ENCODE data around the gene SHROOM3. TPM values are rescaled to one million over a fixed set of nuclear protein-coding genes. Genes with fewer than 3 reads are reported as not detected.

SHROOM3 gene
- total RNA-seq, 1 experiment from 2014 or later, result 27.6 TPM

DNA sequence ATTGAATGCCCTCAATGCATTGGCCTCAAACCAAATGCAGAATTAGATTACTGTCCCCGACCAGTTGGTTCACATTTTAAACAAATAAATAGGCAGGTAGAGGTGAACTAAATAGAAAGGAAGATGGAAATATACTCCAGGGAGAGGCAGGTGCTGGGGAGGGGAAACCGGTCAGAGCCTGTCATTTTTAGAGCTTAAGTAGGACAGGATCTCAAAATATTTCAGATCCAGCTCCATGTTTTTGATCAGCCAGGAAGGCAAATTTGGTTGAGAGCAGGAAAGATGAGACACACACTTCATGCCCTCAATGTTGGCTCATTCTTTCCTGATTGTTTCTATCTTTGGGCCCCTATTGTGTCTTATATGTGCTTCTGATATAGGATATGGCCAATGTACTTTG is 206.7 kb downstream of the SHROOM3 start:
- no peak overlapping the region for H3K27ac ChIP-seq (ENCODE audit: insufficient read length, low read depth, low read length)
- Mint-ChIP-seq H3K27me3 (ENCODE audit: low read depth) (no peaks in the 10 kb centered on the region), H3K9me3 (no peaks in the 10 kb centered on the region), H3K27ac (peak overlapping the region in 1 of 3 experiments; percentile 65; a peak in 2 of 7 replicates), H3K4me3 (no peak overlapping the region), H3K36me3 (ENCODE audit: insufficient read depth in 1 of 3, low read depth in 3 of 3) (no peaks in the 10 kb centered on the region), H3K4me1 (peaks cover 24 to 43% of the 10 kb centered on the region in 2 experiments)
- no peak overlapping the region for H3K23ac ChIP-seq (ENCODE audit: insufficient read length, low read depth, low read length)
- H2BK20ac ChIP-seq (ENCODE audit: low read depth, low read length, poor library complexity, severe bottlenecking), result no peak overlapping the region
- H3K9me3 ChIP-seq (ENCODE audit: control insufficient read depth, low read depth, low read length), result no peaks in the 10 kb centered on the region
- peaks cover 2% of the 10 kb centered on the region; the same call in 1 of the 2 replicates for H3K4me1 ChIP-seq (ENCODE audit: insufficient read depth, low read length)
- H3K9ac ChIP-seq (ENCODE audit: extremely low read depth, insufficient read length, low read length), result no peak overlapping the region
- H3K79me1 ChIP-seq (ENCODE audit: insufficient read depth, low read depth, low read length, poor library complexity, severe bottlenecking), result no peaks in the 10 kb centered on the region
- H3K4me2 ChIP-seq (ENCODE audit: insufficient read depth, insufficient read length, low read length), result no peak overlapping the region
- no peak overlapping the region for H2AK5ac ChIP-seq (ENCODE audit: insufficient read length, low read length)
- H2BK15ac ChIP-seq (ENCODE audit: low read depth, low read length), result no peak overlapping the region
- H2BK120ac ChIP-seq (ENCODE audit: low read depth, low read length, poor library complexity, severe bottlenecking), result no peak overlapping the region
- no peaks in the 10 kb centered on the region for H4K20me1 ChIP-seq (ENCODE audit: control insufficient read depth, insufficient read depth, insufficient read length)
- no peak overlapping the region for H4K5ac ChIP-seq (ENCODE audit: insufficient read length, low read depth, low read length)
- no peak overlapping the region for H2BK5ac ChIP-seq (ENCODE audit: insufficient read length, low read length)
- no peak for DNase-seq
- H3K23me2 ChIP-seq (ENCODE audit: insufficient read length, low read depth, low read length, poor library complexity, severe bottlenecking), result no peaks in the 10 kb centered on the region
- no peak overlapping the region for H3K14ac ChIP-seq (ENCODE audit: insufficient read depth, low read length)
- no peak overlapping the region for H3T11ph ChIP-seq (ENCODE audit: low read length)
- no peak overlapping the region for H4K91ac ChIP-seq (ENCODE audit: insufficient read length, low read depth, low read length)
- H3K18ac ChIP-seq (ENCODE audit: insufficient read length, low read depth, low read length), result no peak overlapping the region
- WGBS (ENCODE audit: extremely low coverage, insufficient read length, low lambda C conversion rate), result no CpG with 5 or more reads among the region's 2 CpGs
- no peaks in the 10 kb centered on the region for H3K79me2 ChIP-seq (ENCODE audit: insufficient read depth, low read length)
- H3K56ac ChIP-seq (ENCODE audit: insufficient read length, low read depth, low read length), result no peak overlapping the region
- no peak overlapping the region for H2AFZ ChIP-seq (ENCODE audit: low read length)
- H3K4ac ChIP-seq (ENCODE audit: low read depth, low read length), result no peak overlapping the region
- H3K27me3 ChIP-seq (ENCODE audit: insufficient read depth, low read length), result no peaks in the 10 kb centered on the region
- no peak overlapping the region for H2BK12ac ChIP-seq (ENCODE audit: insufficient read length, low read depth, low read length)
- TF ChIP-seq, protein P1, sequence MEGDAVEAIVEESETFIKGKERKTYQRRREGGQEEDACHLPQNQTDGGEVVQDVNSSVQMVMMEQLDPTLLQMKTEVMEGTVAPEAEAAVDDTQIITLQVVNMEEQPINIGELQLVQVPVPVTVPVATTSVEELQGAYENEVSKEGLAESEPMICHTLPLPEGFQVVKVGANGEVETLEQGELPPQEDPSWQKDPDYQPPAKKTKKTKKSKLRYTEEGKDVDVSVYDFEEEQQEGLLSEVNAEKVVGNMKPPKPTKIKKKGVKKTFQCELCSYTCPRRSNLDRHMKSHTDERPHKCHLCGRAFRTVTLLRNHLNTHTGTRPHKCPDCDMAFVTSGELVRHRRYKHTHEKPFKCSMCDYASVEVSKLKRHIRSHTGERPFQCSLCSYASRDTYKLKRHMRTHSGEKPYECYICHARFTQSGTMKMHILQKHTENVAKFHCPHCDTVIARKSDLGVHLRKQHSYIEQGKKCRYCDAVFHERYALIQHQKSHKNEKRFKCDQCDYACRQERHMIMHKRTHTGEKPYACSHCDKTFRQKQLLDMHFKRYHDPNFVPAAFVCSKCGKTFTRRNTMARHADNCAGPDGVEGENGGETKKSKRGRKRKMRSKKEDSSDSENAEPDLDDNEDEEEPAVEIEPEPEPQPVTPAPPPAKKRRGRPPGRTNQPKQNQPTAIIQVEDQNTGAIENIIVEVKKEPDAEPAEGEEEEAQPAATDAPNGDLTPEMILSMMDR (conservative IDR thresholded peaks at IDR 0.05), result no peak
- no peak overlapping the region for H4K8ac ChIP-seq (replicated peaks; ENCODE audit: insufficient read length, low read depth, low read length)
